SKM-1 (cell line): Measurements from ENCODE around the gene UTF1.
"Not testable (repeated sequence)": the region's sequence is repeated elsewhere in the genome, so short reads cannot be mapped to it uniquely, and the experiment has no call there.

Experiments used
- DNase-seq: peaks from one replicate; lab custom pipeline; 2025; ENCODE audit not compliant: unreplicated experiment; lab: John Stamatoyannopoulos, UW

UTF1 gene

GRCh38 chr10:133225707-133226191 lies 4.3 kb upstream of the UTF1 start:
- no peak for DNase-seq

GRCh38 chr10:133226251-133226808 lies 3.7 kb upstream of the UTF1 start:
- DNase-seq = no peak

GRCh38 chr10:133227256-133227655 lies 2.8 kb upstream of the UTF1 start:
- no peak for DNase-seq

DNA sequence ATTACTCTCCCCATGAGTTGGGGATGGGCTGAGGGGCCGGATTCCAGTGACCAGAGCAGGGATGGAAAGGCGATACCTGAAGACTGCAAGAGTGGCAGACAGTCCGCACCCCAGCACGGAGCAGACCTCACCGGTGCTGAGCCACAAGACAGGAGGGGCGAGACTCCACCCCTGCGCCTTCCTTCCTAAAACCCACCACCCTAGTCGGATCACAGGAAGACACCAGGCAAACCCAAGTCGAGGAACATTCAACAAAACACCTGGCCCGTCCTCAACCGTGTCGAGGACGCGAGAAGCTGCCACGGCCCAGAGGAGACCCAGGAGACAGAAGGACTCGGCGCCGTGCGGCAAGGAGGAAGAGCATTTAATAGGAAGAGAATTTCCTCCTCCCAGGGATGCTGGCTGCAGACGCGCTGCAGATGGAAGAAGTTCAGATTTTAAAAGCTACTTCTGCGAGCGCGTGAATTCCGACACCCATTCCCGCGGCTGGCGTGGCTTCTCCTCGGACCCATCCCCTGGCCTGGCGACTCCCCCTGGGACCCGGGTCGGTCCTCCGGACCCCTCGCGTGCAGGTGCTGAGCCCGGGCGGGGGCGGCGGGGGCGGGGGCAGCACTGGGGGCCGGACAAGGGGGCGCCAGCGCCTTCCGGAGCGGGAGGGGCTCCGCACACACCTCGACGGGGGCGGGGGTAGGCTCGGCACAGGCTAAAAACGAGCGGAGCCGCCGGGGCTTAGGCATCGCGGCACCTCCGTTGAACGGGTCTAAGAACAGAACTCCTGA lies 563 bp upstream of the UTF1 start:
- DNase-seq = no peak

DNA sequence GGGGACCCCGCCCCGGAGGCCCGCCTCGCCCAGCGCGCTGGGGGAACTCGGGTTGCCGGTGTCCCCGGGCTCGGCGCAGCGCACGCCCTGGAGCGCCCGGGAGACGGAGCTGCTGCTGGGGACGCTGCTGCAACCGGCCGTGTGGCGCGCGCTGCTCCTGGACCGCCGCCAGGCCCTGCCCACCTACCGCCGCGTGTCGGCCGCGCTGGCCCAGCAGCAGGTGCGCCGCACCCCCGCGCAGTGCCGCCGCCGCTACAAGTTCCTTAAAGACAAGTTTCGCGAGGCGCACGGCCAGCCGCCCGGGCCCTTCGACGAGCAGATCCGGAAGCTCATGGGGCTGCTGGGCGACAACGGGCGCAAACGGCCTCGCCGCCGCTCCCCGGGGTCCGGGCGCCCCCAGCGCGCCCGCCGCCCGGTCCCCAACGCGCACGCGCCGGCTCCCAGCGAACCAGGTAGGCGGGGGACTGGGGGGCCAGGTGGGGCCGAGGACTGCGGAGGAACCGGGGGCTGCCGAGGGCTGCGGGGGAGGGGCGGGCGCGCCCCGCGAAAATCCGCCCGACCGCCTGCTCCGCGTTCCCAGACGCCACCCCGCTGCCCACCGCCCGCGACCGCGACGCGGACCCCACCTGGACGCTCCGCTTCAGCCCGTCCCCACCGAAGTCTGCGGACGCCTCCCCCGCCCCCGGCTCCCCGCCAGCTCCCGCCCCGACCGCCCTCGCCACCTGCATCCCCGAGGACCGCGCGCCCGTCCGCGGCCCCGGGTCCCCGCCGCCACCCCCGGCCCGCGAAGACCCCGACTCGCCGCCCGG lies 574 bp downstream of the UTF1 start:
- DNase-seq = no peak

DNA sequence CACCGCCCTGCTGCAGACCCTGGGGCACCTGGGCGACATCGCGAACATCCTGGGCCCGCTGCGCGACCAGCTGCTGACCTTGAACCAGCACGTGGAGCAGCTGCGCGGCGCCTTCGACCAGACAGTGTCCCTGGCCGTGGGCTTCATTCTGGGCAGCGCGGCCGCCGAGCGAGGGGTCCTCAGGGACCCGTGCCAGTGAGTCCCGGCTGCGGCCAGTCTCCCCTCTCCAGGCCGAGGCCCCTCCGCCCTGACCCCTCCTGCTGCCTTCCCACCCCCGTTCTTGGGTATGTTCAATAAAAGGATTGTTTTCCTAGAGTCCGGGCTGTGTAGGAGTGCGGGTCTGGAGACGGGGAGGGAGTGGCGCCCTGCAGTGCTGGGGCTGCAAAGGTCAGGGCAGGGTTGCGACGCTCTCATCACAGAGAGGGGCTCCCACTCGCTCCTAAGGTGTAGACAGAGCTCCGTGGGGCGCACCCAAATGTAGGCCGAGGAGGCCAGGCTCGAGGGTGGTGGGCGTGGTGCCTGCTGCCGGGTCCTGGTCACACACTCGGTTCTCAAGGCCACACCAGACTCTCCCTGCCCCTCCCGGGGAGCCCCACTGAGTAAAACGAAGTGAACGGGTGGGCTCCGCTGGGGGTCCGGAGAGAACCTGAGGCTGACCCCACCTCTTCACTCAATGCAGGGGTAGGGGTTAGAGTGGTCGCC lies 1.4 kb downstream of the UTF1 start:
- no peak for DNase-seq

DNA sequence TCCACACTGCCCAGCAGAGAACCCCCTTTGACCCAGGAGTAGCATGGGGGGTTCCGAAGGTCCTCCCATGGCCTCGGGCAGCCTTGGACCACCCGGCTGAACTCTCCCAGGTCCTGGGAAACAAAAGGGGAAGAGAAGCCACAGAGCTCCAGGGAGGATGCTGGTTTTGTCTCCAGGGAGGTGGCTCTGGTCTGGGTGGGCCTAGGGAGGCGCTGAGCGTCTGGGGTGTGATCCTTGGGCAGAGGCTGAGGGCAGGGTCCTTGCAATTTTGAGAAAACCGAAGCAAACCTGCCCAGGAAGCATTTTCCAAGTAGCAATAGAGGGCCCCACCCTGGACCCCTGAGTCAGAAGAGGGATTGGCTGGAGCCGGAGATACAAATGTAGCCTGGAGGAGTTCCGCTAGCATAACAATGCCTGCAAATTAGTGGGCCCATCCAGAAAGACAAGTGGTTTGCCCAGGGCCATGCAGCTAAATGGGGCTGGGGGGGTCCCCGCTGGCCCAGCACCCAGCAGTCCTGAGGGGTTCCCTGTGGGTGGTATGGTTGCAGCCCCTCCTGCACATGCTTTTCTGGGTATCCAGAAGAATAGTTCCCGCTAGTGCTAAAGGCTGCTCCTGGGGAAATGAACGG lies 2.0 kb downstream of the UTF1 start:
- DNase-seq = no peak

DNA sequence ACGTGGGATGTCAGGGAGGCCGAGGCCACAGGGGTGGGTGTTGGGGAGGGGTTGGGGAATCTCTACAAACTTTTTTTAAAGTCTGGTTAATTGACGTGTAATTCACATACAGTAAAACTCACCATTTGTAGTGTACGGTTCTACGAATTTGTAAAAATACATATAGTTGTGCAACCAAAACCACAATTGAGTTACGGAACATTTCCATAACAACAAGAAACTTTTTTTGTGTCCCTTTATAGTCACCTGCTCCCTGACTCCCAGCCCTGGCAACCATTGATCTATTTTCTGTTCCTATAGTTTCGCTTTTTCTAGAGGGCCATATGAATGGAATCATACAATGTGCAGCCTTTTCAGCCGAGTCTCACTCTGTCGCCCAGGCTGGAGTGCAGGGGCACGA lies 4.8 kb downstream of the UTF1 start:
- not testable (repeated sequence) for DNase-seq

DNA sequence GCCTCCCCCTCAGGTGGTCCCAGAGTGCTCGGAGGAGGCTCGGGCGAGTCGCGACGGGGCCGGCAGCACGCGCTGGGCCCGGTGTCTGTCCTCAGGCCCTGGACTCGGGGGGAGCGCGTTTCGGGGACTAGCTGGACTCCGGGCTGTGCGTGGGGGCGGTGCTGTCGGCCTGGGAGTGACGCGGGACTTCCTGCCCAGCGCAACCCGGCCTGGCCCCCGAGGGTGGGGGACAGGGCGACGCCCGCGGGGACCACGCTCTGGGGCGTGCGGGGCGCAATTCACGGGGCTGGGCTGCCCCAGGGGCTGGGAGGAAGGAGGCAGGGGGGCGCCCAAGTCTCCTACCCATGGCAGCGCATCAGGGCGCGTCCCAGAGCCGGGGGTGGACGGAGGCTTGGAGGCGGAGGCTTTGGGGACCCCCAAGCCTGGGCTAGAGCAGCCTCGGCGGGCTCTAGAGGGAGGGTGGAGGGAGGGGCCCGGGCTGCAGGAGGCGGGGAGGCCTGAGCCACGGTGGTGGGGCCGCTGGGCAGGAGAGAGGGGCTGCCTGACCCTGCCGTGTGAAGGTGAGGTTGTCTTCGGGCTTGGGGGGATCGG lies 5.3 kb downstream of the UTF1 start:
- DNase-seq = no peak

GRCh38 chr10:133235932-133236331 lies 5.9 kb downstream of the UTF1 start:
- DNase-seq = peak; percentile 15

DNA sequence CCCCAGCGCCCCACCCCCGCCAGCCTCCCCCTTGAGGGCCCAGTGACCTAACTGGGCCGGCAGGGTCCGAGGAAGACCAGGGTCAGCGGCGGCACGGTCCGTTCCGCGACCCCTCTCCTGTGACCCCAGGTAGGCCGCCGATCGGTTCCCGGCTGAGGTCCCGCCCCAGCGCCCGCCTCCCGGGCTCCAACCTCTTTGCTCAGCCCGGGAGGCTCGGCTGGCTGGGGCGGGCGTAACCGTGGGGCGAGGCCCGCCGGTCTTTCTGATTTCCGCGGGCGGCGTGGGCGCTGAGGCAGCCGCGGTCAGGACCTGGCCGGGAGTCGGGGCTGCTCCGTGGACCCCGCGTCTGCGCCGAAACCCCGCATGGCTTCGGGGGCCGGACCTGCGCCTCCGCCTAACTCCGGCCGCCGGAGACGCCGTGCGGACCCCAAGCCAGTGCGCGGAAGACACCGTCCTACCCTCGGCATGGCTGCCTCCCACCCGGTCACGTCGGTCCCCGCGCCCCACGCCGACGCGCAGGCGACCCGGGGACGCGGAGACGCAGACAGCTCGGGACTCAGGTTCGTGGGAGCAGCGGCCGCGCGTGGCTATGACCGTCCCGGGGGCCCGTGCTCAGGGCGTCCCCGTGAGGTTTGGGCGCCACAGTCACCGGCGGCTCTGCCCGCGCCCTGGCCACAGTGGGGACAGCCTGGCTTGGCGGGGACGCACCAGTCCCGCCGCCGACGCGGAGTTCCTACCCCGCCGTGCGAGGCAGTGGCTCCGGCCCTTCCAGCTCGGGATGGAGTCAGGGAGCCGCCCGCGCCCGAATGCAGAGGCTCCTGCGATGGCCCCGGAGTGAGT lies 6.6 kb downstream of the UTF1 start:
- no peak for DNase-seq

- no peak for DNase-seq
Measured at GRCh38 chr10:133237241-133237587, 7.2 kb downstream of the UTF1 start.

- no peak for DNase-seq
Measured at GRCh38 chr10:133237588-133238465, 7.8 kb downstream of the UTF1 start, which contains the start of gene VENTX. Gene VENTX (plus strand): TSS chr10:133237855. CDS start chr10:133237915, 60 bp downstream.

GRCh38 chr10:133238466-133238804 lies 8.4 kb downstream of the UTF1 start:
- no peak for DNase-seq

DNA sequence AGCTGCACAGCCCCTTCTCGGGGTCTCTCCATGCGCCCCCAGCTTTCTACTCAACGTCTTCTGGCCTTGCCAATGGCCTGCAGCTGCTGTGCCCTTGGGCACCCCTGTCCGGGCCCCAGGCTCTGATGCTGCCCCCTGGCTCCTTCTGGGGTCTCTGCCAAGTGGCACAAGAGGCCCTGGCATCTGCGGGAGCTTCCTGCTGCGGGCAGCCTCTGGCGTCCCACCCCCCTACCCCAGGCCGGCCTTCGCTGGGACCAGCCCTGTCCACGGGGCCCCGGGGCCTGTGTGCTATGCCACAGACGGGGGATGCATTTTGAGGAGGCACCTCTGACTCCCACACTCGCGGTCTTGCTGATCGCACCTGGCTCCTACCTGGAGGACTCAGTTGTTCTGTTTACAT lies 10.0 kb downstream of the UTF1 start:
- no peak for DNase-seq

- DNase-seq = no peak
Measured at GRCh38 chr10:133241501-133242205, 11.6 kb downstream of the UTF1 start.

DNA sequence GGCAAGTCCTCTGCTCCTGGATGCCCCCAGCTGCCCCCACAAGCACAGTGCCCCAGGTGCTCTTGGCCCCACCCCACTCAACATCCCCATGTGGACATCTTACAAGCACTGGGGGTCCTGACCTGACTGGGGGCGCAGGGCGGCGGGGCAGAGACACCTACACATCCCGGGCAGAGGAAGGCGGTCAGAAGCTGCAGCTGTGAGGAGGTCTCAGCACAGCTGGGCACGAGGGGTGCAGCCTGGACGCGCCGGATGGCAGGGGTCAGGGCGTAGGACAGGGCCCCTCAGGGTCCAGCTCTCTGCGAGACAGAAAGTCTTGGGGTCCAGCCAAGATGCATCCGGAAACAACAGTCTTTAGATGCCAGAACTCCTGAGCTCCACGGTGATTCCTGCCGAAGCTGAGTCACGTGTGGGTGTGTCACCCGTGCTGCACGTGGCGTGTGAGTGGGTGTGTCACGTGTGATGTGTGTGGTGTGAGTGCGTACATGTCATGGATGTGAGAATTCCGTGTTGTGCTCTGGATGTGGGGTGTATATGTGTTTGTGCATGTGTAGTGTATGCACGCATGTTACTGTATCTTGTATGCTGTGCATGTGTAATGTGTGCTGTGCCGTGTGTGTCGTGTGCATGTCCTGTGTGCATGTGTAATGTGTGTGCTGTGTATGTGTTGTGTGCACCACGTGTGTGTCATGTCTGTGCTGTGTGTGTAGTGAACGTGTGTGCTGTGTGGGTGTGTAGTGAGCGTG lies 12.8 kb downstream of the UTF1 start:
- DNase-seq = no peak
